K562 (cell line): ENCODE results near the gene INO80C. TPM values are rescaled to one million over a fixed set of nuclear protein-coding genes. Genes with fewer than 3 reads are reported as not detected.

Experiments
- ARID3B ChIP-seq: fragments of 250-450 bp; sonication (Bioruptor Pico); IDR thresholded peaks from 2 replicates; pipeline ENCODE4 v1.4.0; 2020; ENCODE audit warnings: borderline replicate concordance
- CTCFL ChIP-seq: IDR thresholded peaks from 2 replicates; pipeline ENCODE4 v1.6.1; 2011; ENCODE audit warnings: borderline replicate concordance, low read depth, mild to moderate bottlenecking, moderate library complexity, low read length; ENCODE audit not compliant: insufficient read depth, poor library complexity, severe bottlenecking
- ESRRA ChIP-seq: fragments of 450-650 bp; IDR thresholded peaks from 2 replicates; pipeline ENCODE4 v1.6.1; 2014; ENCODE audit warnings: low read depth, mild to moderate bottlenecking, moderate library complexity, borderline replicate concordance
- FOXA1 ChIP-seq: fragments of 450-650 bp; IDR thresholded peaks from 2 replicates; pipeline ENCODE4 v1.6.1; 2016; ENCODE audit warnings: mild to moderate bottlenecking, borderline replicate concordance
- FOXJ2 ChIP-seq: fragments of 200-800 bp; sonication (Bioruptor generic); IDR thresholded peaks from 2 replicates; pipeline ENCODE4 v1.6.1; 2016; ENCODE audit warnings: missing genetic modification characterization, missing compliant biosample characterization
- OTX1 ChIP-seq: fragments of 450-650 bp; formaldehyde crosslinking; IDR thresholded peaks from 2 replicates; pipeline ENCODE4 v1.4.0; 2022; ENCODE audit warnings: mild to moderate bottlenecking
- RB1 ChIP-seq: fragments of 450-650 bp; IDR thresholded peaks from 2 replicates; pipeline ENCODE4 v1.6.1; 2017; ENCODE audit warnings: low read depth, mild to moderate bottlenecking
- RNF2 ChIP-seq: sonication (generic); IDR thresholded peaks from 2 replicates; pipeline ENCODE4 v1.6.1; 2016
- SIN3A ChIP-seq, 2 experiments: fragments of 150-350 bp in 1 of 2; IDR thresholded peaks; 2 replicates each; pipeline ENCODE4 v1.6.1; 2011 to 2016; ENCODE audit warnings: borderline replicate concordance in 2 of 2, low read depth in 2 of 2, low read length in 2 of 2, mild to moderate bottlenecking in 2 of 2, moderate library complexity in 2 of 2; ENCODE audit not compliant: control insufficient read depth in 1 of 2
- SMARCE1 ChIP-seq: fragments of 450-650 bp; IDR thresholded peaks from 2 replicates; pipeline ENCODE4 v1.7.1; 2016; ENCODE audit warnings: mild to moderate bottlenecking
- SNRNP70 ChIP-seq: fragments of 200-400 bp; formaldehyde crosslinking; optimal IDR thresholded peaks from 2 replicates; pipeline ENCODE3; 2017; ENCODE audit warnings: low read depth, low read length
- SP1 ChIP-seq: sonication (generic); formaldehyde crosslinking; IDR thresholded peaks from 2 replicates; pipeline ENCODE4 v1.8.1; 2022; ENCODE audit warnings: mild to moderate bottlenecking, missing genetic modification reagents
- SRSF1 ChIP-seq: fragments of 200-400 bp; formaldehyde crosslinking; IDR thresholded peaks from 2 replicates; pipeline ENCODE4 v1.6.1; 2017; ENCODE audit warnings: mild to moderate bottlenecking, low read depth, low read length, moderate library complexity
- TAF7 ChIP-seq: fragments of 450-650 bp; IDR thresholded peaks from 2 replicates; pipeline ENCODE4 v1.6.1; 2016; ENCODE audit warnings: missing genetic modification characterization, missing compliant biosample characterization
- TAL1 ChIP-seq: fragments of 450-650 bp; IDR thresholded peaks from 2 replicates; pipeline ENCODE4 v1.6.1; 2016; ENCODE audit warnings: mild to moderate bottlenecking
- TEAD1 ChIP-seq, 2 experiments: fragments of 450-650 bp in 1 of 2; sonication (generic) in 1 of 2; formaldehyde crosslinking; IDR thresholded peaks; 2 replicates each; pipeline versions ENCODE4 v1.4.0 to v1.8.0; 2020 to 2022; ENCODE audit warnings: mild to moderate bottlenecking in 2 of 2, missing genetic modification reagents in 1 of 2
- ZKSCAN3 ChIP-seq: fragments of 250-450 bp; sonication (Bioruptor Pico); IDR thresholded peaks from 2 replicates; pipeline ENCODE4 v1.4.0; 2020
- ZKSCAN8 ChIP-seq: fragments of 200-800 bp; sonication (Bioruptor generic); IDR thresholded peaks from 2 replicates; pipeline ENCODE4 v1.6.1; 2016; ENCODE audit warnings: missing genetic modification characterization, missing compliant biosample characterization
- ZNF12 ChIP-seq: sonication (generic); formaldehyde crosslinking; IDR thresholded peaks from 2 replicates; pipeline ENCODE4 v1.4.0; 2020; ENCODE audit warnings: mild to moderate bottlenecking, missing genetic modification reagents
- ZNF124 ChIP-seq: sonication (generic); formaldehyde crosslinking; IDR thresholded peaks from 2 replicates; pipeline ENCODE4 v1.8.1; 2022; ENCODE audit warnings: missing genetic modification reagents
- ZNF253 ChIP-seq: fragments of 250-450 bp; sonication (Bioruptor Pico); conservative IDR thresholded peaks from 2 replicates; pipeline ENCODE4 v1.6.1; 2021; ENCODE audit warnings: mild to moderate bottlenecking
- polyA plus RNA-seq, 8 experiments: library from polyadenylated mRNA; depleted of rRNA in 4 of 8; stranded (reverse) in 5 of 8; unstranded in 3 of 8; fragments of >200 nt; fragmentation: Nextera tagmentation in 2 of 8; fragmentation: Illumina TruSeq in 1 of 8; extraction: Ambion mirVana in 2 of 8; extraction: Trizol in 1 of 8; gene quantifications; 2 replicates each; pipeline versions ENCODE4 v1.2.1 to v1.2.3, GENCODE V29; 2011 to 2014; ENCODE audit warnings: inconsistent platforms in 1 of 8, missing spikeins in 1 of 8
- total RNA-seq, 7 experiments: library from RNA; depleted of rRNA in 6 of 7; stranded (reverse); fragments of >200 nt in 6 of 7; fragmentation: Illumina TruSeq in 2 of 7; extraction: Trizol in 2 of 7; gene quantifications; 2 replicates each; pipeline versions ENCODE4 v1.2.1 to v1.2.3, GENCODE V29; 2011 to 2021; ENCODE audit warnings: low replicate concordance in 1 of 7
- TF ChIP-seq, protein P1 (sequence below): fragments of 250-450 bp; sonication (Bioruptor Pico); IDR thresholded peaks from 2 replicates; pipeline ENCODE4 v1.4.0; 2020; ENCODE audit warnings: mild to moderate bottlenecking, moderate library complexity
- TF ChIP-seq, protein P2 (sequence below): sonication (generic); formaldehyde crosslinking; IDR thresholded peaks from 2 replicates; pipeline ENCODE4 v1.8.0; 2022; ENCODE audit warnings: mild to moderate bottlenecking, low read depth, missing genetic modification reagents

Gene INO80C
- total and polyA plus RNA-seq, 9 of the 15 experiments (the other 6 are each of a cell fraction or from before 2014, with no cell fraction given) = 14.3 to 53.3 (median 46.6) TPM

- TF ChIP-seq, protein P1, sequence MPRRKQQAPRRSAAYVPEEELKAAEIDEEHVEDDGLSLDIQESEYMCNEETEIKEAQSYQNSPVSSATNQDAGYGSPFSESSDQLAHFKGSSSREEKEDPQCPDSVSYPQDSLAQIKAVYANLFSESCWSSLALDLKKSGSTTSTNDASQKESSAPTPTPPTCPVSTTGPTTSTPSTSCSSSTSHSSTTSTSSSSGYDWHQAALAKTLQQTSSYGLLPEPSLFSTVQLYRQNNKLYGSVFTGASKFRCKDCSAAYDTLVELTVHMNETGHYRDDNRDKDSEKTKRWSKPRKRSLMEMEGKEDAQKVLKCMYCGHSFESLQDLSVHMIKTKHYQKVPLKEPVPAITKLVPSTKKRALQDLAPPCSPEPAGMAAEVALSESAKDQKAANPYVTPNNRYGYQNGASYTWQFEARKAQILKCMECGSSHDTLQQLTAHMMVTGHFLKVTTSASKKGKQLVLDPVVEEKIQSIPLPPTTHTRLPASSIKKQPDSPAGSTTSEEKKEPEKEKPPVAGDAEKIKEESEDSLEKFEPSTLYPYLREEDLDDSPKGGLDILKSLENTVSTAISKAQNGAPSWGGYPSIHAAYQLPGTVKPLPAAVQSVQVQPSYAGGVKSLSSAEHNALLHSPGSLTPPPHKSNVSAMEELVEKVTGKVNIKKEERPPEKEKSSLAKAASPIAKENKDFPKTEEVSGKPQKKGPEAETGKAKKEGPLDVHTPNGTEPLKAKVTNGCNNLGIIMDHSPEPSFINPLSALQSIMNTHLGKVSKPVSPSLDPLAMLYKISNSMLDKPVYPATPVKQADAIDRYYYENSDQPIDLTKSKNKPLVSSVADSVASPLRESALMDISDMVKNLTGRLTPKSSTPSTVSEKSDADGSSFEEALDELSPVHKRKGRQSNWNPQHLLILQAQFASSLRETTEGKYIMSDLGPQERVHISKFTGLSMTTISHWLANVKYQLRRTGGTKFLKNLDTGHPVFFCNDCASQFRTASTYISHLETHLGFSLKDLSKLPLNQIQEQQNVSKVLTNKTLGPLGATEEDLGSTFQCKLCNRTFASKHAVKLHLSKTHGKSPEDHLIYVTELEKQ (CRISPR knock-in tag) = no peak
- no peak for TF ChIP-seq SMARCE1
- no peak for TF ChIP-seq CTCFL
- no peak for TF ChIP-seq ZNF12
- TF ChIP-seq, protein P2, sequence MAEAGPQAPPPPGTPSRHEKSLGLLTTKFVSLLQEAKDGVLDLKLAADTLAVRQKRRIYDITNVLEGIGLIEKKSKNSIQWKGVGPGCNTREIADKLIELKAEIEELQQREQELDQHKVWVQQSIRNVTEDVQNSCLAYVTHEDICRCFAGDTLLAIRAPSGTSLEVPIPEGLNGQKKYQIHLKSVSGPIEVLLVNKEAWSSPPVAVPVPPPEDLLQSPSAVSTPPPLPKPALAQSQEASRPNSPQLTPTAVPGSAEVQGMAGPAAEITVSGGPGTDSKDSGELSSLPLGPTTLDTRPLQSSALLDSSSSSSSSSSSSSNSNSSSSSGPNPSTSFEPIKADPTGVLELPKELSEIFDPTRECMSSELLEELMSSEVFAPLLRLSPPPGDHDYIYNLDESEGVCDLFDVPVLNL = no peak
- no peak for TF ChIP-seq OTX1 (CRISPR knock-in tag)
- no peak for TF ChIP-seq ESRRA
- TF ChIP-seq ZKSCAN3 = no peak
- no peak for TF ChIP-seq SP1 (CRISPR knock-in tag)
- TF ChIP-seq FOXJ2 (tag) = no peak
- TF ChIP-seq FOXA1 = no peak
- TF ChIP-seq SRSF1 = no peak
- no peak for TF ChIP-seq ZNF124
- TF ChIP-seq TEAD1 (CRISPR knock-in tag; IDR thresholded peaks at IDR 0.05) = no peak
- TF ChIP-seq ZKSCAN8 (CRISPR knock-in tag) = no peak
- TF ChIP-seq TAF7 (tag) = no peak
- TF ChIP-seq TAL1 = no peak
- TF ChIP-seq RB1 = no peak
- no peak for TF ChIP-seq ARID3B (CRISPR knock-in tag)
- TF ChIP-seq ZNF253 (CRISPR knock-in tag) = no peak
- TF ChIP-seq SIN3A (IDR thresholded peaks at IDR 0.05; ENCODE audit: borderline replicate concordance in 2 of 2, control insufficient read depth in 1 of 2, low read depth in 2 of 2, low read length in 2 of 2) = no peak
- no peak for TF ChIP-seq SNRNP70
- no peak for TF ChIP-seq RNF2
These were observed 65.2 kb downstream of the INO80C start (continued) for GRCh38 chr18:35432565-35433001.
